Loucy (cell line): ENCODE results near the gene CCDC43.
"Not testable (repeated sequence)": the region's sequence is repeated elsewhere in the genome, so short reads cannot be mapped to it uniquely, and the experiment has no call there.

ENCODE experiments used
- H2AFZ ChIP-seq: fragments of 200-600 bp; sonication (generic); 2 replicates; pipeline ENCODE4 v1.6.0; 2016; ENCODE audit warnings: antibody characterized with exemption, mild to moderate bottlenecking, low read length, moderate library complexity
- H3F3A ChIP-seq: fragments of 200-600 bp; 2 replicates; pipeline ENCODE4 v1.6.0; 2016; ENCODE audit warnings: antibody characterized with exemption, low read depth, mild to moderate bottlenecking
- H3K27me3 ChIP-seq: fragments of 200-600 bp; sonication (generic); 2 replicates; pipeline ENCODE4 v1.6.1; 2014; ENCODE audit warnings: low read length, mild to moderate bottlenecking; ENCODE audit not compliant: insufficient read depth, poor library complexity, severe bottlenecking
- H3K36me3 ChIP-seq: fragments of 200-600 bp; sonication (generic); 2 replicates; pipeline ENCODE4 v1.6.1; 2016; ENCODE audit warnings: low read length; ENCODE audit not compliant: insufficient read depth
- H3K4me1 ChIP-seq: fragments of 200-600 bp; sonication (generic); 2 replicates; pipeline ENCODE4 v1.5.1; 2014; ENCODE audit warnings: low read length, mild to moderate bottlenecking; ENCODE audit not compliant: insufficient read depth, poor library complexity, severe bottlenecking
- H3K4me2 ChIP-seq: fragments of 200-600 bp; sonication (generic); 2 replicates; pipeline ENCODE4 v1.6.0; 2014; ENCODE audit warnings: antibody characterized with exemption, low read length, low read depth, mild to moderate bottlenecking; ENCODE audit not compliant: poor library complexity, severe bottlenecking
- H3K4me3 ChIP-seq: fragments of 200-600 bp; sonication (generic); 2 replicates; pipeline ENCODE4 v1.5.1; 2014; ENCODE audit warnings: low read length, mild to moderate bottlenecking, mixed read lengths; ENCODE audit not compliant: poor library complexity, severe bottlenecking
- H3K79me2 ChIP-seq: fragments of 200-600 bp; sonication (generic); 2 replicates; pipeline ENCODE4 v1.6.1; 2014; ENCODE audit warnings: low read length; ENCODE audit not compliant: insufficient read depth
- H3K9ac ChIP-seq: fragments of 200-600 bp; sonication (generic); 2 replicates; pipeline ENCODE4 v1.6.0; 2014; ENCODE audit warnings: mild to moderate bottlenecking, low read depth, low read length, moderate library complexity; ENCODE audit not compliant: poor library complexity, severe bottlenecking
- H3K9me2 ChIP-seq: fragments of 200-600 bp; sonication (generic); replicated peaks from 2 replicates; pipeline ENCODE4 v1.6.1; 2016; ENCODE audit warnings: low read depth, low read length, mixed read lengths
- H3K9me3 ChIP-seq: fragments of 200-600 bp; sonication (generic); 2 replicates; pipeline ENCODE4 v1.6.1; 2014; ENCODE audit warnings: mild to moderate bottlenecking, antibody characterized with exemption, low read length, low read depth; ENCODE audit not compliant: insufficient read depth
- H4K20me1 ChIP-seq: fragments of 200-600 bp; sonication (generic); 2 replicates; pipeline ENCODE4 v1.6.0; 2014; ENCODE audit warnings: antibody characterized with exemption, low read length, mild to moderate bottlenecking; ENCODE audit not compliant: insufficient read depth, poor library complexity, severe bottlenecking
- CTCF ChIP-seq: fragments of 200-600 bp; sonication (generic); conservative IDR thresholded peaks from 2 replicates; pipeline ENCODE4 v1.5.1; 2014; ENCODE audit warnings: mild to moderate bottlenecking, antibody characterized with exemption, low read length
- EZH2phosphoT487 ChIP-seq: fragments of 200-600 bp; IDR thresholded peaks from 2 replicates; pipeline ENCODE4 v1.6.1; 2018; ENCODE audit warnings: antibody characterized with exemption, mild to moderate bottlenecking, moderate library complexity, borderline replicate concordance

CCDC43 gene

GRCh38 chr17:44688200-44688599 lies 1.4 kb downstream of the CCDC43 start:
- H3K9ac ChIP-seq = peak overlapping the region; percentile 85

GRCh38 chr17:44687756-44688155 lies 1.8 kb downstream of the CCDC43 start:
- TF ChIP-seq EZH2phosphoT487 (no peak), CTCF (no peak)
- no peak overlapping the region for H3K9ac ChIP-seq
- H3K36me3 ChIP-seq = peaks cover 11% of the 10 kb centered on the region; the same call in 1 of the 2 replicates
- no peaks in the 10 kb centered on the region for H3K9me2 ChIP-seq
- no peak overlapping the region for H2AFZ ChIP-seq
- peak overlapping the region; percentile 31 for H3K4me2 ChIP-seq
- H3K9me3 ChIP-seq = no peaks in the 10 kb centered on the region
- H3K27me3 ChIP-seq = no peaks in the 10 kb centered on the region
- no peaks in the 10 kb centered on the region for H3F3A ChIP-seq
- H3K4me3 ChIP-seq = peak overlapping the region; percentile 31
- peaks cover 33% of the 10 kb centered on the region for H3K79me2 ChIP-seq
- no peaks in the 10 kb centered on the region for H4K20me1 ChIP-seq
- peaks cover 13% of the 10 kb centered on the region for H3K4me1 ChIP-seq

More at GRCh38 chr17:44688200-44688599, 1.4 kb downstream of the CCDC43 start:
- no peaks in the 10 kb centered on the region for H3K27me3 ChIP-seq
- TF ChIP-seq CTCF (no peak), EZH2phosphoT487 (no peak)
- no peaks in the 10 kb centered on the region for H3F3A ChIP-seq
- peak overlapping the region; percentile 82 for H3K4me3 ChIP-seq
- H3K9me3 ChIP-seq = no peaks in the 10 kb centered on the region
- H2AFZ ChIP-seq = no peak overlapping the region
- H3K4me1 ChIP-seq = peaks cover 13% of the 10 kb centered on the region
- peak overlapping the region; percentile 74 for H3K4me2 ChIP-seq
- H3K36me3 ChIP-seq = peaks cover 7% of the 10 kb centered on the region; the same call in 1 of the 2 replicates
- peaks cover 33% of the 10 kb centered on the region for H3K79me2 ChIP-seq
- no peaks in the 10 kb centered on the region for H3K9me2 ChIP-seq
- H4K20me1 ChIP-seq = no peaks in the 10 kb centered on the region

DNA sequence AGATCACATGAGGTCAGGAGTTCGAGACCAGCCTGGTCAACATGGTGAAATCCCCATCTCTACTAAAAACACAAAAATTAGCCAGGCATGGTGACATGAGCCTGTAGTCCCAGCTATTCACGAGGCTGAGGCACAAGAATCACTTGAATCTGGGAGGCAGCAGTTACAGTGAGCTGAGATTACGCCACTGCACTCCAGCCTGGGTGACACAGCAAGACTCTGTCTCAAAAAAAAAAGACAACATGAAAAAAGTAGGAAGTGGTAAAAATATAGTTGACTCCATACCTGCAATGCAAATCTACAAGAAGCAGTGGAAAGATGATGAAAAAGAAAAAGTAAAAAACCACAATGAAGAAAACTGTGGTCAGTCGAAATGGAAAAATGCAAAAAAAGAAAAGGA lies 6.3 kb downstream of the CCDC43 start:
- H3K4me2 ChIP-seq, H3K9ac ChIP-seq, H4K20me1 ChIP-seq, H3K9me2 ChIP-seq, H3K4me1 ChIP-seq, H3K4me3 ChIP-seq, H3F3A ChIP-seq, H3K9me3 ChIP-seq, H3K27me3 ChIP-seq, H2AFZ ChIP-seq: not testable (repeated sequence)
- peaks cover 16% of the 10 kb centered on the region for H3K79me2 ChIP-seq
- H3K36me3 ChIP-seq = peaks cover 36% of the 10 kb centered on the region; the same call in 1 of the 2 replicates

- Histone ChIP-seq H3K4me1 (no peaks in the 10 kb centered on the region), H3K27me3 (no peaks in the 10 kb centered on the region), H3K4me2 (no peak overlapping the region)
Measured at GRCh38 chr17:44677136-44677535, 12.4 kb downstream of the CCDC43 start.

More at GRCh38 chr17:44677136-44677535, 12.4 kb downstream of the CCDC43 start:
- Histone ChIP-seq H3K9me2 (no peaks in the 10 kb centered on the region), H2AFZ (no peak overlapping the region), H4K20me1 (no peaks in the 10 kb centered on the region), H3K36me3 (peaks cover 21% of the 10 kb centered on the region; the same call in 1 of the 2 replicates), H3K4me3 (no peak overlapping the region), H3K9me3 (no peaks in the 10 kb centered on the region), H3K9ac (no peak overlapping the region), H3K79me2 (no peaks in the 10 kb centered on the region), H3F3A (no peaks in the 10 kb centered on the region)
- TF ChIP-seq EZH2phosphoT487 (no peak), CTCF (no peak)
